IPS-18c (cell line): ENCODE measurements around the gene KIAA0930.
A peak's percentile ranks its signal among the peaks of the same experiment; 100 is the strongest.
"Not testable (repeated sequence)": the region's sequence is repeated elsewhere in the genome, so short reads cannot be mapped to it uniquely, and the experiment has no call there.

Source experiments
- H3K4me3 ChIP-seq: 2 replicates; pipeline ENCODE4 v1.7.0; 2013; ENCODE audit warnings: low read depth, mild to moderate bottlenecking, low read length, moderate library complexity; ENCODE audit not compliant: insufficient read depth
- H3K9me3 ChIP-seq: one replicate; pipeline ENCODE4 v1.6.1; 2013; ENCODE audit warnings: mild to moderate bottlenecking, low read length, moderate library complexity; ENCODE audit not compliant: control insufficient read depth, insufficient read depth

The KIAA0930 gene

DNA sequence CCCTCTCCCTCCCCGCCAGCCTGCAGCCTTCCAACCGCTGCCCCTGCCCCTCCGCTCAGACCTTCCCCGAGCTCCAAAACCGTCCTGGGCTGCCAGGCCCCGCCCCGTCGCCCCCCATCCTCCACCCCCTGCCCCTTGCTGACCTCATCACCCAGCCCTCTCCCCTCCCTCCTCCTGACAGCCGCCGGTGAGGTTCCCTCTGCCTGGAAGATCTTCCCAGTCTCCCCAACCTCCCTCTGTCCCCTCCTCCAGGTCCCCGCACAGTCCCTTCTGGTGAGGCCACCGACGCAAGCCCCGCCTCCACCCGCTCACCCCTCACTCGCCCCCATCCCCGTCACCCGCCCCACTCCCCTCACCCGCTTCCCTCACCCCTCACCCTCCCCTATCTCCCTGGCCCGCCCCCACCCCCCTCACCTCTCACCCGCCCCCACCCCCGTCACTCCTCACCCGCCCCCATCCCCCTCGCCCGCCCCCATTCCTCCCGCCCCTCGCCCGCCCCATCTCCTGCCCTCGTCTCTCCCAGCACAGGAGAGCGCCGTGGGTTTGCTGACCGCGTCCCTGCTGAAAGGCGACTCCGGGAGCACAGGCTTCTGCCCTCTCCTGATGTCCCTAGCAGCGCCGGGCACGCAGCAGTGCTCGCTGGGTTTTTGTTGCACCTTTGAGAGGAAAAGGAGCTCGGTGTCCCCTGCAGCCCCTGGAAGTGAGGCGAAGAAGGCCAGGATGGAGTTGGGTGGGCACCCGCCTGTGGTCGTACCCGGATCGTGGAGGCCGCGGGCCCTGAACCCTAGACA is 27.7 kb upstream of the KIAA0930 start:
- Histone ChIP-seq H3K9me3 (no peaks in the 10 kb centered on the region), H3K4me3 (peak overlapping the region; percentile 69)

- Histone ChIP-seq H3K4me3 (no peak overlapping the region), H3K9me3 (no peaks in the 10 kb centered on the region)
Observed at GRCh38 chr22:45265535-45265934, 24.8 kb upstream of the KIAA0930 start.

DNA sequence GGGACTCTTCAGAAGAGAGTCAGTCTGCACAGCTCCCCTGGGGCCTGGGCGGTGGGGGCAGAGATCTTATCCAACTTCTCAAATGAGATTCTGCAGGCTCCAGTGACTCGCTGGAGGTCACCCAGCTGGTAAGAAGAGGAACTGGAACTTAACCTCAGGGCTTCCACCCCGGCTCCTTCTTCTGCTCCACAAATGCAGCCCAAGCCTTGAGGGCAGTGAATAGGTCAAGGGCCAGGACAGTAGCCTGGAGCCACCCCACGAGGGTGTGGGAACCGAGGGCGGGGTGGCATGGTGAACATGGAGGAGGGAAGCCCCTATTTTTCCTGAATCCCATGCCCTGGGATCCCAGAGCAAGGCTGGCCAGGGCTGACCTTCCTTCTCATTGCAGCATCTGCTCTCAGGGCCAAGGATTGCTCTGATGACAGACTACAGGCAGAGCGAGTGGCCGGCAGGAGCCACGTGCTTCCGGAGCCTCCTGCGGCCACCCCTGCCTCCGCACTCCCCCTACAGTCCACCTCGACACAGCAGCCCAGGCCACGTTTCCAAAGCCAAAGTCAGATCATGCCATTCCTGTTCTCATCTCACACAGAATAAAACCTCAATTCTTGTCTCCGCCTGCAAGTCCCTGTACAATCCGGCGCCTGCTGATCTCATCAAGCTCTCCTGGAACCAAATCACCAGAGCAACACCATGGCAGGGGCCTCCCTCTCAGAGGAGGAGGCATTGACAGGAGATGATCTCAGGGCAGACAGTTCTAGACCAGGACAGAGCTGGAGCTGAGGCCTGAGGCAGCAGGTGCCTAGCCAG is 23.0 kb upstream of the KIAA0930 start:
- Histone ChIP-seq H3K9me3 (no peaks in the 10 kb centered on the region), H3K4me3 (no peak overlapping the region)

DNA sequence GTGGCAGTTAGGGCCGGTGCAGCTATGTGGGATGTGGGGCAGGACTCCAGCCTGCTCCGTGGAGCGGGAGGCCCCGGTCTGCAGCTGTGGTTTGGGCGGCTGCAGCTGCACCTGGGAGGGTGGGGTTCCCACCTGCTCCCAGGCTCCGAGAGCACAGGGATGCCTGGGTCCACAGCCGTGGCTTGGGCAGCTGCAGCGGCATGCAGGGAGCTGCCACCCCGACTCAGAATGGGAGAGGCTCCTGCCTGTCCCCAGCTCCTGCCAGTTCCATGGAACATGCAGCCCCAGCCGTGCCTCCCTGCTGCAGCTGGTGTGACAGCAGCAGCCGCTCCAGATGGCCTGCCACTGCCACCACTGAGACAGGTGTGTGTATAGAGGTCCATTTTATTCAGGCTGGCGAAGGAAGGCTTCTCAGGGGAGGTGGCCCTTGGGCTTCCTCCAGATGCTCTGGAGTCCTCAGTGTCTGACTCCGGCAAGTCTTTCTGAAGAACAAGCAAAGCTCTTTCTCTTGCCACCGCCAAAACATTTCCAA is 22.3 kb upstream of the KIAA0930 start:
- Histone ChIP-seq H3K4me3 (no peak overlapping the region), H3K9me3 (no peaks in the 10 kb centered on the region)

DNA sequence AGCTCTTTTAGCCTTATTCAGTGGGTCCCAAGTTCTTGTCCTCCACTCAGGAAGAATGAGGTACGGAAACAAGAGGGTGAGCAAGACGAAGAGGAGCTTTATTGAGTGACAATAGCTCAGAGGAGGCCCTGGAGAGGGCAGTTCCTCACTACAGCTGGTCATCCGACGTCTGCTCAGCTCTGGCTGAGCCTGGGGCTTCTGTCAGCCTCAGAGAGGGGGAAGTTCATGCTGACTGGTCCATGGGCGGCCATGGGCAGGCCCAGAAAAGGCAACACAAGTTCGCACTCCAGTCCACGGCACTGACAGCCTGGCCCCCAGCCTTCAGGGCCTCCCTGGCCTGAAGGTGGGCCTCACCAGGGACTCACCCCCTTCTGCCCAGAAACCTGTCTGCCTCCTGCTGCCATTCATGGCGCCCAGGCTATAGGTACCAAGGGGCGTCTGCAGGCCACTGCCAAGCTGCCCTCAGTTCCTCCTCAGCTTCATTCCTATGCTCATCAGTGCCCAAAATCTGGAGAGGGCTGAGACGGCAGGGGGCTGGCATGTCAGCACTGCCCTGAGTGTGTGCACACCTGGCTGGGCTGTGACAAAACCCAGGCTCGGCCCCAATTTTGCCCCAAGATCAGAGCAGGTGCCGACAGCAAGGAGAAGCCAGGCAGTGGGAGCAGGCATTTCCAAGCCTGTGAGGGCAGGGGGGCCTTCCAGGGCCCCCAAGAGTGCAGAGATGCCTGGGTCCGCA is 21.7 kb upstream of the KIAA0930 start:
- H3K9me3 ChIP-seq: no peaks in the 10 kb centered on the region
- H3K4me3 ChIP-seq: no peak overlapping the region

DNA sequence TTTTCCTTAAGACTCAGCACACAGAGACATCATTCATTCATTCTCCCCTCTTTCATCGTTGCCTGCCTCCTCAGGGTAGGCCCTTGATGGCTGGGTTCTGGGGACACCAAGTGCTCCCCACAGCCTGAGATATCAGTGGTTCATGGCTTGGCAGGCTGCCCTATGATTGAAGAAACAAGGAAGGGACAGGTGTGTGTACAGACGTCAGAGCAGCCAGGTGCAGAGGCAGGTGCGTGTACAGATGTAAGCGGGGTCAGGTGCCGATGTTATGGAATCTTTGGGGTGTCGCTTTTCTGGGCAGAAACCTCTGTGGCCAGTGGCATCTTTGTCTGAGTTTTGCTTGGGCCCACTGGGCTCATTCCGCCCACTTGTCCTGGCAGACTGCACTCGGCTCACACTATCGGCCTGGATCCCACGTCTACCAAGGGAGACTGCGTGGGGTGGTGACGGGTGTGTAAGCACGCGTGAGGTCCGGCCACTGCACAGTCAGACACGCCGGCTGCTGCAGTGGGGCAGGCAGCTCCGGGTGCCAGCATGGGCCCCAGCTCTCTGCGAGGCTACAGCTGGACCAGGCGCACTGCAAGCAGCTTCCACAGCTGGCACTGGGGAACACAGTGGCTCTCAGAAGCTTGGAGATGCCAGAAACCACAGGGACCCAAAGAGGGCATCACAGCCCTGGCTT is 20.9 kb upstream of the KIAA0930 start:
- Histone ChIP-seq H3K9me3 (no peaks in the 10 kb centered on the region), H3K4me3 (no peak overlapping the region)

DNA sequence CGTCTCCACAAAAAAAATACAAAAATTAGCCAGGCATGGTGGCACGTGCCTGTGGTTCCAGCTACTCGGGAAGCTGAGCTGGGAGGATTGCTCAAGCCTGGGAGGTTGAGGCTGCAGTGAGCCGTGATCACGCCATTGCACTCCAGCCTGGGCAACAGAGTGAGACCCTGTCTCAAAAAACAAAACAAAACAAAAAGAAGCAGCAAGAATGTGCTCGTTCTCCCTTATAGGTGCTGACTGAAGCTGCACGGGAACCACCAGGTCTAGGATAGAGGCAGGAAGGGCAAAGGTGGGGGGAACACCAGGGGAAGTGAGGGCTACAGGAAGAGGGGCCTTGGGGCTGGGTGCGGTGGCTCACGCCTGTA is 19.7 kb upstream of the KIAA0930 start:
- not testable (repeated sequence) for H3K9me3 ChIP-seq, H3K4me3 ChIP-seq

GRCh38 chr22:45259754-45260394 is 19.2 kb upstream of the KIAA0930 start:
- H3K4me3 ChIP-seq: no peak overlapping the region
- H3K9me3 ChIP-seq: no peaks in the 10 kb centered on the region

GRCh38 chr22:45257941-45258340 is 17.2 kb upstream of the KIAA0930 start:
- H3K4me3 ChIP-seq, H3K9me3 ChIP-seq: not testable (repeated sequence)

GRCh38 chr22:45254789-45255278 is 14.1 kb upstream of the KIAA0930 start:
- Histone ChIP-seq H3K4me3 (no peak overlapping the region), H3K9me3 (no peaks in the 10 kb centered on the region)

GRCh38 chr22:45254388-45254787 is 13.7 kb upstream of the KIAA0930 start:
- no peak overlapping the region for H3K4me3 ChIP-seq

GRCh38 chr22:45253039-45253641 is 12.4 kb upstream of the KIAA0930 start:
- no peaks in the 10 kb centered on the region for H3K9me3 ChIP-seq
- no peak overlapping the region for H3K4me3 ChIP-seq

More at GRCh38 chr22:45254388-45254787, 13.7 kb upstream of the KIAA0930 start:
- H3K9me3 ChIP-seq: no peaks in the 10 kb centered on the region

DNA sequence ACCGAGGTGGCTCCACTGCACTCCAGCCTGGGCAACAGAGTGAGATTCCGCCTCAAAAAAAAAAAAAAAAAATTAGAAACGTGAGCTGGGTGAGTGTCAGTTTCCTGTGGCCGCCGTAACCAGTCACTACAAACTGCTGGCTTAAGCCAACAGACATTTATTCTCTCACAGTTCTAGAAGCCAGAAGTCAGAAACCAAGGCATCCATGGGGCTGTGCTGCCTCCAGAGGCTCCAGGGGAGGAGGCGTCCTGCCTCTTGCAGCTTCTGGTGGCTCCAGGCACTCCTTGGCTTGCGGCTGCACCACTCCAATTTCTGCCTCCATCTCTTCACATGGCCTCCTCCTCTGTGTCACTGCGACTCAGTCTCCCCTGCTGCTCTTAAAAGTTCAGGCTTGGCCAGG is 11.1 kb upstream of the KIAA0930 start:
- Histone ChIP-seq H3K4me3 (no peak overlapping the region), H3K9me3 (no peaks in the 10 kb centered on the region)

DNA sequence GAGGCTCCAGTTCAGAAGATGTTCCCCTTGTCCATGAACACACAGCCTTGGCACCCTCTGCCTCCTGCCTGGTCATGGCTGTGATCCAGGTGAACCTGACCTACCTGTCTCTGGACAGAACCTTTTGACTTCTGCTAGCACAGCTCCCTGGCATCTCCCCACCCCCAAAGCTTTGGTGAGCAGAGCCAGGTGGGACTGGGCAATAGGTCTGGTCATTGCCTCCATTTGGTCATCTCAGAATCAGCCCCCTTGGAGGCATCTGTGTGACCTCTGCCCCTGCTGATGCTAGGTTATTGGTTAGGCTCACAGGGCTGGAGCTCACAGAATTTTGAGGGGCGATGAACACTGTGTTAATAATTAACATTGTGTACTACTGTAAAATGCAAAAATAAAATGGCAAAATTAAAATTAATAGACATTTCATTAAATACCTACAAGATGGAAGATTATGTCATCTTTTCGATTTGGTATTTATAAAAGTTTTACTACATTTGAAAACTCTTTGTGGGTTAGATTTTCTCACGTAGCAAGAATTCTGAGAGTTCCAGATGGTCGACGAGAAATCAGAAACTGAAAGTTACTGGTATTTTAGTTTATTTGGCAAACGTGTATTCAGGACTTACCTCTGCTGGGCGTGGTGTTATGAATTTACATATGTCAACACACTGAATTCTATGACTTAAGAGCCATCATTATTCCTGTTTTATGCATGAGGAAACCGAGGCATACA is 8.3 kb upstream of the KIAA0930 start:
- no peak overlapping the region for H3K4me3 ChIP-seq
- no peaks in the 10 kb centered on the region for H3K9me3 ChIP-seq

- H3K9me3 ChIP-seq: no peaks in the 10 kb centered on the region
- no peak overlapping the region for H3K4me3 ChIP-seq
Observed at GRCh38 chr22:45246060-45246985, 5.6 kb upstream of the KIAA0930 start.
